ENCODE measurements around the gene CYSLTR2. TPM values are rescaled to one million over a fixed set of nuclear protein-coding genes. Genes with fewer than 3 reads are reported as not detected.
A peak's percentile ranks its signal among the peaks of the same experiment; 100 is the strongest.

CYSLTR2 gene
- total RNA-seq, 3 donors from 2014 or later: 0.14 to 1.4 (median 0.58) TPM

DNA sequence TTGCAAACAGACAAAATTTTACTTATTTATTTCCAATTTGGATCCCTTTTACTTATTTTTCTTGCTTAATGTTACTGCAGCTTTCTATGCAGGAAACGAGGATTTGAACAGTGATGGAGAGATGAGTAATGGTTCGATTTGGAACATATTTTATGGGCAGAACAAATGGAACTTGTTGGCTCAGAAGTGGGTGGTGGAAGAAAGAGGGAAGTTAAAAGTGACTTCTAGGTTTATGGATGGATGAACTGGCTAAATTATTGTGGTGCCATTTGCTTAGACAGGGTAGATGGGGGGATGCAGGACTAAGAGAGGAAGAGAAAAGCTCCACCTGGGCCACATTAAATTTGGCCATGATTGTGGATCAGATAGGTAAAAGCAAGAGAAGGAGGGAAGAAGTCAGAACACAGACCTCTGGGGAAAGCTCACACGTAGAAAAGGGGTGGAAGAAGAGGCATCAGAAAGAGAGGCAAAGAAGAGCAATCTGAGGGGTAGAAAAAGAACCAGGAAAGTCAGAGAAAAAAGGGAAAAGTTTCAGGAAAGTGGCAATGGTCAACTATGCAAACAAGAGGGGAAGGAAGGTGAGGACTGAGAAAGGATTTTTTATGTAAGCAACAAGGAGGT is 768 bp upstream of the CYSLTR2 start:
- intact Hi-C loops (cut with DNase I, micrococcal nuclease): no loop called here
- TF ChIP-seq, protein P1, sequence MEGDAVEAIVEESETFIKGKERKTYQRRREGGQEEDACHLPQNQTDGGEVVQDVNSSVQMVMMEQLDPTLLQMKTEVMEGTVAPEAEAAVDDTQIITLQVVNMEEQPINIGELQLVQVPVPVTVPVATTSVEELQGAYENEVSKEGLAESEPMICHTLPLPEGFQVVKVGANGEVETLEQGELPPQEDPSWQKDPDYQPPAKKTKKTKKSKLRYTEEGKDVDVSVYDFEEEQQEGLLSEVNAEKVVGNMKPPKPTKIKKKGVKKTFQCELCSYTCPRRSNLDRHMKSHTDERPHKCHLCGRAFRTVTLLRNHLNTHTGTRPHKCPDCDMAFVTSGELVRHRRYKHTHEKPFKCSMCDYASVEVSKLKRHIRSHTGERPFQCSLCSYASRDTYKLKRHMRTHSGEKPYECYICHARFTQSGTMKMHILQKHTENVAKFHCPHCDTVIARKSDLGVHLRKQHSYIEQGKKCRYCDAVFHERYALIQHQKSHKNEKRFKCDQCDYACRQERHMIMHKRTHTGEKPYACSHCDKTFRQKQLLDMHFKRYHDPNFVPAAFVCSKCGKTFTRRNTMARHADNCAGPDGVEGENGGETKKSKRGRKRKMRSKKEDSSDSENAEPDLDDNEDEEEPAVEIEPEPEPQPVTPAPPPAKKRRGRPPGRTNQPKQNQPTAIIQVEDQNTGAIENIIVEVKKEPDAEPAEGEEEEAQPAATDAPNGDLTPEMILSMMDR (IDR thresholded peaks at IDR 0.05): no peak
- Histone ChIP-seq H3K36me3 (ENCODE audit: low read depth) (no peaks in the 10 kb centered on the region), H3K4me3 (no peak overlapping the region), H3K4me1 (ENCODE audit: low read depth) (no peaks in the 10 kb centered on the region), H3K9me3 (no peaks in the 10 kb centered on the region)
- no peak for ATAC-seq
- DNase-seq: no peak

DNA sequence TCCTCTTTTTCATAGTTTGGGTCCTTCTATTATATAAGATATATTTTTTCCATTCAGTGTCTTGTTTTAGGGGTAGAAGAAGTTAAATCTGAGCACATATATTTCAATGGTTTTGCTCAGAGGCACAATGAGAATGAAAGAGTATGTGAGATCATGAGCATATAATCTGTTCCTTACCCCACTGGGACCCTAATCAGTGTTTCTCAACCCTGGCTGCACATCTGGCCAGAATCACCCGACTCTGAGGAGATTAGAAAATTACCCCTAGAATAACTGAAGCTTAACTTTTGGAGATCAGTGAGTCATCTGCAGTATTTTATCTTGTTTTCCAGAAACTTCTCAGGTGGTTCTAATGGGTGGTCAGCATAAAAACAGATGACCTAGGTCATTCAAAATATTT is 782 bp downstream of the CYSLTR2 start:
- intact Hi-C loops (cut with DNase I, micrococcal nuclease): no loop called here
- no peaks in the 10 kb centered on the region for H3K4me1 ChIP-seq (ENCODE audit: low read depth)
- ATAC-seq (no peak), DNase-seq (no peak)
- TF ChIP-seq, protein P1 (IDR thresholded peaks at IDR 0.05): no peak
- no peak overlapping the region for H3K4me3 ChIP-seq
- no peaks in the 10 kb centered on the region for H3K36me3 ChIP-seq (ENCODE audit: low read depth)
- no peaks in the 10 kb centered on the region for H3K9me3 ChIP-seq

DNA sequence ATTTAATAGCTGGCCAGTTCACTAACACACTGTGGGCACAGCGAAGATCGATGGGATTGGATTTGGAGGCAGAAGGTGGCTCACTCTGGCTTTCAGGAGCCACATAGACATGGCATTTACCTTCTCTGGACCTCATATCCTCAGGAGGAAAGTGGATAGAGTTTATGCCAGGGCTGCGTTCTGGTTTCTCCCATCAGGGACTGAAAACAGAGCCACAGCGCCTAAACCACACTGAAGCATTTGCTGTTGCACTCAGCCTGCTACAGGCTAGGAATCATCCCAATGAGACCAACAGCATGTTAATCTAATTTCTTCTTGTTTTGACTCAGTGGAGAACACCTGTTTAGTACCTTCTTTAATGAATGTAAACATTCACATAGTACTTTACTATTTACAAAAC is 1.6 kb downstream of the CYSLTR2 start:
- no peak overlapping the region for H3K4me3 ChIP-seq
- no peaks in the 10 kb centered on the region for H3K4me1 ChIP-seq (ENCODE audit: low read depth)
- H3K36me3 ChIP-seq (ENCODE audit: low read depth): no peaks in the 10 kb centered on the region
- DNase-seq: no peak
- ATAC-seq: no peak
- intact Hi-C loops (cut with DNase I, micrococcal nuclease): no loop called here
- TF ChIP-seq, protein P1 (IDR thresholded peaks at IDR 0.05): no peak
- H3K9me3 ChIP-seq: no peaks in the 10 kb centered on the region

DNA sequence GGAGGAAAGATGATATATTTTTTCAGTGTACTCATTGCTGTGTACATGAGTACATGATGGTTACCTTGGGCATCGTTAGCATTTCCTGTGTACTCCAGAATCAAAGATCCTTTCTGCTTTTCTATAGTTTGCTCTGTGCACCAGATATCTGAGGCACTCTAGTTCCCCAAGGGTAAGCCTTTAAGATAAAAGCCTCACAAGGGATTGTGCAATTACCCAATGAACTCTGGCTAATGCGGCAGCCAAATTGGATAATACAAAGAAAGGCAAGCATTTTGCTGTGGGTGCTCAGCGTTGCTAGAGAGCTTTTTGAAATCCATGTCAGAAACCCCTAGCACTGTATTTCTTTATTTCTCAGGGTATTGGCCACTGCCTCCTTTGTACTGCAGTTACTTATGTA is 2.9 kb downstream of the CYSLTR2 start:
- intact Hi-C loops (cut with DNase I, micrococcal nuclease): no loop called here
- DNase-seq: no peak
- H3K9me3 ChIP-seq: no peaks in the 10 kb centered on the region
- no peaks in the 10 kb centered on the region for H3K36me3 ChIP-seq (ENCODE audit: low read depth)
- no peak for ATAC-seq
- TF ChIP-seq, protein P1 (IDR thresholded peaks at IDR 0.05): no peak
- H3K4me1 ChIP-seq (ENCODE audit: low read depth): no peaks in the 10 kb centered on the region
- H3K4me3 ChIP-seq: no peak overlapping the region

DNA sequence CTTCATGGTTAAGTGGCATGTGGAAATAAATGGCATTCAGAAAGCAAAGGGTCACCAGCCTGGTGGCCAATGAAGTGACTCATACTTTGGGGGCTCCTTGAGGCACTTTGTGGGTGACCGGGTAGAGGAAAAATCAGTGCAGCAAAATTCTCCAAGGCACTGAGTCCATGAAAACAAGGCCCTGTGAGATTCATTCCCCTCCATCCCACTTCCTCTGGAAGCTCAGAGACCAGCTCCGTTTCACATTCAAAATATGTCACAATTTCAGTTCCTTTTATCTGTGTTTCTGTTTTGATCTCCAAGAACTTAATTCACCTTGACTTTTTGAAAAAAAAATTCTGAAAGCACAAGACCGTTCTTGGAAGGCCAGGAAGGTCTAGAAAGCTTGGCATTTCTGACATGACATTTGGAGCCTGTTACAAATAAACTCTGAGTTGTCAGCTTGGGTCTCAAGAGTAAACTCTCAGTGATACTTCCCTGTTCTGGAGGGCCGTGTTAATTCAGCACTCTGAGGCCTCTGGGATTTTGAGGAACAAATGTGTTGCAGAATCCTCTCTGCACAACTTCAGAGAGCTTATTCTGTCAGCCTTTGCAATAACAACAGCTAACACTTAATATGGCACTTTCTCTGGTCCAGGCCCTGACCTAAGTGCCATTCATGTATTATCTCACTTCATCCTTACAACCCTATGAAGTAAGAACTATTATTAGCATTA is 6.8 kb downstream of the CYSLTR2 start:
- TF ChIP-seq, protein P1 (IDR thresholded peaks at IDR 0.05): no peak
- Histone ChIP-seq H3K36me3 (ENCODE audit: low read depth) (no peaks in the 10 kb centered on the region), H3K4me3 (no peak overlapping the region), H3K9me3 (no peaks in the 10 kb centered on the region), H3K4me1 (ENCODE audit: low read depth) (no peaks in the 10 kb centered on the region)
- DNase-seq (no peak), ATAC-seq (peak; percentile 52)
- intact Hi-C loops (cut with DNase I, micrococcal nuclease): no loop called here

All from mucosa of descending colon (tissue), 3 donors.